ENCODE measurements around the gene PIGN.

DNA sequence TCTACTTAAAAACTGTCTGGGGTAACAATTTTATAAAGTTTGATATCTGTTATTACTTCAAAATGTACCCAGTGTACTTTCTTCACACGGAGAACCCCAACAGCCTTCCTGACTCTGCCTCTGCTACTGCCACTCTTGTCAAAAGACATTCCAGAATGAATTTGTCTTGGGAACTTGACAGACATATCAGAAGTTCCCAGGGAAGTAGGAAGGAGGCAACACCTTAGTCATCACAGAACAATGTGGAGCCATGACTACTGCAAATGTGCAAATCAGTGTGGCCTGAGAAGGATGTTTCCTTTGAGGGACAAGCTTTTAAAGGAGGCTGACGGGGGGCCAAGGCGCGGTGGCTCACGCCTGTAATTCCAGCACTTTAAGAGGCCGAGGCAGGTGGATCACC, 160.3 kb downstream of the PIGN start:
- TF ChIP-seq, protein P1, sequence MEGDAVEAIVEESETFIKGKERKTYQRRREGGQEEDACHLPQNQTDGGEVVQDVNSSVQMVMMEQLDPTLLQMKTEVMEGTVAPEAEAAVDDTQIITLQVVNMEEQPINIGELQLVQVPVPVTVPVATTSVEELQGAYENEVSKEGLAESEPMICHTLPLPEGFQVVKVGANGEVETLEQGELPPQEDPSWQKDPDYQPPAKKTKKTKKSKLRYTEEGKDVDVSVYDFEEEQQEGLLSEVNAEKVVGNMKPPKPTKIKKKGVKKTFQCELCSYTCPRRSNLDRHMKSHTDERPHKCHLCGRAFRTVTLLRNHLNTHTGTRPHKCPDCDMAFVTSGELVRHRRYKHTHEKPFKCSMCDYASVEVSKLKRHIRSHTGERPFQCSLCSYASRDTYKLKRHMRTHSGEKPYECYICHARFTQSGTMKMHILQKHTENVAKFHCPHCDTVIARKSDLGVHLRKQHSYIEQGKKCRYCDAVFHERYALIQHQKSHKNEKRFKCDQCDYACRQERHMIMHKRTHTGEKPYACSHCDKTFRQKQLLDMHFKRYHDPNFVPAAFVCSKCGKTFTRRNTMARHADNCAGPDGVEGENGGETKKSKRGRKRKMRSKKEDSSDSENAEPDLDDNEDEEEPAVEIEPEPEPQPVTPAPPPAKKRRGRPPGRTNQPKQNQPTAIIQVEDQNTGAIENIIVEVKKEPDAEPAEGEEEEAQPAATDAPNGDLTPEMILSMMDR (IDR thresholded peaks at IDR 0.05) = no peak
- TF ChIP-seq EP300 (IDR thresholded peaks at IDR 0.05) = no peak
